NCI-H345 (cell line): ENCODE measurements around the gene KCTD15.
A peak's percentile ranks its signal among the peaks of the same experiment; 100 is the strongest.

Experiments
- DNase-seq: peaks from one replicate; lab custom pipeline; 2025; lab: John Stamatoyannopoulos, UW

Gene KCTD15

GRCh38 chr19:33796164-33796875 is at the start of gene KCTD15:
Gene KCTD15, plus strand, starts transcription at chr19:33796870. Its CDS starts 3,585 bp downstream, at chr19:33800455.
- DNase-seq, result peak; percentile 35

- no peak for DNase-seq
Measured at GRCh38 chr19:33747273-33747672, 49.4 kb upstream of the KCTD15 start.

- no peak for DNase-seq
Measured at GRCh38 chr19:33748231-33748630, 48.4 kb upstream of the KCTD15 start.

- DNase-seq, result no peak
Measured at GRCh38 chr19:33749016-33749415, 47.7 kb upstream of the KCTD15 start.

GRCh38 chr19:33749619-33750175 is 47.0 kb upstream of the KCTD15 start:
- no peak for DNase-seq

GRCh38 chr19:33750587-33751435 is 45.9 kb upstream of the KCTD15 start:
- DNase-seq, result no peak

GRCh38 chr19:33751436-33751770 is 45.3 kb upstream of the KCTD15 start:
- DNase-seq, result no peak

- DNase-seq, result no peak
Measured at GRCh38 chr19:33752018-33752800, 44.5 kb upstream of the KCTD15 start.

- no peak for DNase-seq
Measured at GRCh38 chr19:33752945-33753344, 43.7 kb upstream of the KCTD15 start.

- DNase-seq, result no peak
Measured at GRCh38 chr19:33754361-33754760, 42.3 kb upstream of the KCTD15 start.

GRCh38 chr19:33755099-33756035 is 41.3 kb upstream of the KCTD15 start:
- no peak for DNase-seq

- DNase-seq, result no peak
Measured at GRCh38 chr19:33756177-33756576, 40.5 kb upstream of the KCTD15 start.

- no peak for DNase-seq
Measured at GRCh38 chr19:33758541-33759013, 38.1 kb upstream of the KCTD15 start.

- no peak for DNase-seq
Measured at GRCh38 chr19:33759356-33759755, 37.3 kb upstream of the KCTD15 start.

GRCh38 chr19:33763633-33764371 is 32.9 kb upstream of the KCTD15 start:
- no peak for DNase-seq

GRCh38 chr19:33766623-33767022 is 30.0 kb upstream of the KCTD15 start:
- DNase-seq, result no peak

- no peak for DNase-seq
Measured at GRCh38 chr19:33767898-33768413, 28.7 kb upstream of the KCTD15 start.

- no peak for DNase-seq
Measured at GRCh38 chr19:33769208-33769607, 27.5 kb upstream of the KCTD15 start.

GRCh38 chr19:33770107-33770506 is 26.6 kb upstream of the KCTD15 start:
- no peak for DNase-seq
